GM18520 (cell line): ENCODE data around the gene SLC9A7.

Experiments used
- ATAC-seq: cut with Tn5 transposase; IDR thresholded peaks from one replicate; pipeline ENCODE4 v1.9.1; 2021; ENCODE audit not compliant: unreplicated experiment

Gene SLC9A7

GRCh38 chrX:46575586-46575985 is 183.3 kb downstream of the SLC9A7 start:
- ATAC-seq = no peak

GRCh38 chrX:46574774-46575381 is 184.0 kb downstream of the SLC9A7 start:
- no peak for ATAC-seq

- no peak for ATAC-seq
These were observed 184.8 kb downstream of the SLC9A7 start for GRCh38 chrX:46573892-46574773.

- no peak for ATAC-seq
These were observed 185.5 kb downstream of the SLC9A7 start, which contains the start of gene CHST7 for GRCh38 chrX:46573331-46573891. Gene CHST7, plus strand, starts transcription at chrX:46573765. Its CDS starts 167 bp downstream, at chrX:46573932.

GRCh38 chrX:46572340-46572936 is 186.5 kb downstream of the SLC9A7 start:
- ATAC-seq = peak; percentile 29

GRCh38 chrX:46571423-46572339 is 187.2 kb downstream of the SLC9A7 start:
- ATAC-seq = no peak

GRCh38 chrX:46569621-46570020 is 189.3 kb downstream of the SLC9A7 start:
- no peak for ATAC-seq

GRCh38 chrX:46567388-46567787 is 191.5 kb downstream of the SLC9A7 start:
- no peak for ATAC-seq

- ATAC-seq = peak; percentile 98
These were observed 196.9 kb downstream of the SLC9A7 start for GRCh38 chrX:46561824-46562657.

GRCh38 chrX:46559062-46559461 is 199.9 kb downstream of the SLC9A7 start:
- ATAC-seq = no peak

- no peak for ATAC-seq
These were observed 204.0 kb downstream of the SLC9A7 start for GRCh38 chrX:46554942-46555341.

GRCh38 chrX:46553935-46554334 is 205.0 kb downstream of the SLC9A7 start:
- ATAC-seq = no peak

- no peak for ATAC-seq
These were observed 207.3 kb downstream of the SLC9A7 start for GRCh38 chrX:46551494-46552128.

- ATAC-seq = no peak
These were observed 209.0 kb downstream of the SLC9A7 start for GRCh38 chrX:46549914-46550313.
